ENCODE results near the gene CBFA2T3.

The CBFA2T3 gene

GRCh38 chr16:88870608-88871348, 106.2 kb downstream of the CBFA2T3 start:
- no peak for DNase-seq

GRCh38 chr16:88869673-88869980, 107.4 kb downstream of the CBFA2T3 start:
- DNase-seq, result no peak

- DNase-seq, result no peak
Observed at GRCh38 chr16:88868974-88869672, 107.9 kb downstream of the CBFA2T3 start.

- no peak for DNase-seq
Observed at GRCh38 chr16:88867581-88868246, 109.3 kb downstream of the CBFA2T3 start.

- no peak for DNase-seq
Observed at GRCh38 chr16:88866151-88866920, 110.7 kb downstream of the CBFA2T3 start, which contains the start of gene PABPN1L. Gene PABPN1L, minus strand, starts transcription at chr16:88866660. Its CDS starts 54 bp downstream, at chr16:88866606.

- no peak for DNase-seq
Observed at GRCh38 chr16:88865742-88866141, 111.3 kb downstream of the CBFA2T3 start.

GRCh38 chr16:88865310-88865709, 111.7 kb downstream of the CBFA2T3 start:
- DNase-seq, result no peak

GRCh38 chr16:88864521-88864920, 112.5 kb downstream of the CBFA2T3 start:
- no peak for DNase-seq

GRCh38 chr16:88864099-88864498, 112.9 kb downstream of the CBFA2T3 start:
- DNase-seq, result no peak

- DNase-seq, result no peak
Observed at GRCh38 chr16:88863426-88863825, 113.6 kb downstream of the CBFA2T3 start.

- no peak for DNase-seq
Observed at GRCh38 chr16:88862968-88863367, 114.0 kb downstream of the CBFA2T3 start.

- DNase-seq, result no peak
Observed at GRCh38 chr16:88861359-88861758, 115.6 kb downstream of the CBFA2T3 start.

GRCh38 chr16:88859381-88860091, 117.5 kb downstream of the CBFA2T3 start:
- no peak for DNase-seq

GRCh38 chr16:88857728-88858339, 119.2 kb downstream of the CBFA2T3 start:
- DNase-seq, result peak; percentile 71 to 78

GRCh38 chr16:88856828-88857727, 119.9 kb downstream of the CBFA2T3 start, which contains the start of the genes GALNS and TRAPPC2L:
Gene GALNS, minus strand, starts transcription at chr16:88856947. Its CDS starts 70 bp downstream, at chr16:88856877.
Gene TRAPPC2L, plus strand, starts transcription at chr16:88857127. Its CDS starts 24 bp downstream, at chr16:88857151.
- DNase-seq, result peak; percentile 97 to 98

- peak in 1 of 2 donors; percentile 12 for DNase-seq
Observed at GRCh38 chr16:88856122-88856827, 120.7 kb downstream of the CBFA2T3 start.

- no peak for DNase-seq
Observed at GRCh38 chr16:88855736-88856121, 121.3 kb downstream of the CBFA2T3 start.

GRCh38 chr16:88855176-88855575, 121.8 kb downstream of the CBFA2T3 start:
- no peak for DNase-seq

- DNase-seq, result peak; percentile 36 to 52
Observed at GRCh38 chr16:88854306-88855111, 122.5 kb downstream of the CBFA2T3 start.

Measured in CD4-positive, alpha-beta T cell treated with Interferon alpha-2 for 1 hour (primary cell).